HG02642 (cell line): ENCODE measurements around the gene NFS1.
"Not testable (repeated sequence)": the region's sequence is repeated elsewhere in the genome, so short reads cannot be mapped to it uniquely, and the experiment has no call there.

Experiments
- ATAC-seq: cut with Tn5 transposase; IDR thresholded peaks from one replicate; pipeline ENCODE4 v1.9.1; 2021; ENCODE audit warnings: mild to moderate bottlenecking; ENCODE audit not compliant: unreplicated experiment, poor library complexity

The NFS1 gene

GRCh38 chr20:35685368-35685767 is 13.8 kb downstream of the NFS1 start:
- not testable (repeated sequence) for ATAC-seq

DNA sequence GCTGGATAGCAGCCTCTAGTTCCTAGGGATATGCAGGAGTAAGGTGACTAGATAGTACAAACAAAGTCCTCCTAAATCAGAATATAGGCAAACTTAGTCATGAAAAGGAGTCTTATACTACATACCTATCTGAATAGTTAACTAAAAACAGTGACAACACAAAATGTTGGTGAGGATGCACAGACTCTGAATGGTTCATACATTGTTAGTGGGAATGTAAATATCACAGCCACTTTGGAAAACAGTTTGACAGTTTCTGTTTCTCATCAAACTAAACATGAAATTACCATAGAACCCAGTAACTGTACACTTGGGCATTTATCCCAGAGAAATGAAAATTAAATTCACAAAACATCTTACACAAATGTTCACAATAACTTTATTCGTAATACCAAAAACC is 17.2 kb downstream of the NFS1 start:
- no peak for ATAC-seq

- ATAC-seq = no peak
Observed at GRCh38 chr20:35680452-35681183, 18.5 kb downstream of the NFS1 start.

GRCh38 chr20:35674921-35675320 is 24.2 kb downstream of the NFS1 start:
- no peak for ATAC-seq

DNA sequence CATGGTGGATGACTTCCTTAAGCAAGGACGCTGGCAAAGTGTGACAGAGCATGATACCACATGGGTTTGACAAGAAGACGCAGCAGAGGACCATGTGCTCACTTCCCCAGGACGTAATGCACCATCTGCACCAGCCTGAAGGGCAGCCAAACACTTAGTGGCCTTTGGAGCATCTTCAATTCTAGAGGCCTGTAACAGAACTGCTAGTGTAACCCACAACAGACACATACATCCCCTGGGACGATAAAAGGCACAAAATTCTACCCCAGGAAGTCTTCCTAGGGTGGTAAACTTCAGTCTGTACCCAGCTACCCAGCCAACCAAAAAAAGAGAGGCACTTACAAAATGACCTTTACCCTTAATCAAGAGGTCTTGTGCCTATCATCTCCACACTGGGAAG is 25.3 kb downstream of the NFS1 start:
- no peak for ATAC-seq

DNA sequence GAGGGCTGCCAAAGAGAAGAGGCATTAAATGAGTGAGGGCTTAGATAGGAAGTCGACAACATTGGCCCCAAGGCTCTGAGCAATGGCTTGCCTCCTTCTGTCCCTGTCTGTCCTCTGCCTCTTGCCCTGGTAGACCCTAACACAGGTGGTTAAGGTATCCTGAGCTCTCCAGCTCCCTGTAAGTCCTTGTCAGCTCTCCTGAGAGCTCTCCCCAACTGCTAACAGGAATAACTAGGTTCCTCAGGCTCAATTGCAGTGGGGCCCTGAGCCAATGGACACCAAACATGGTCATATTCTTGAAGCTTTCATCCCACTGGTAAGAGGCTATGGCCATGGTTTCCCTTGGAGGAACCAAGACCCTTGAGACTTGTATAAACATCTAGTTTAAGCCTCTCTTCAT is 29.5 kb downstream of the NFS1 start:
- no peak for ATAC-seq

GRCh38 chr20:35669221-35669620 is 29.9 kb downstream of the NFS1 start:
- ATAC-seq = no peak

GRCh38 chr20:35665949-35666288 is 33.2 kb downstream of the NFS1 start:
- ATAC-seq = no peak

DNA sequence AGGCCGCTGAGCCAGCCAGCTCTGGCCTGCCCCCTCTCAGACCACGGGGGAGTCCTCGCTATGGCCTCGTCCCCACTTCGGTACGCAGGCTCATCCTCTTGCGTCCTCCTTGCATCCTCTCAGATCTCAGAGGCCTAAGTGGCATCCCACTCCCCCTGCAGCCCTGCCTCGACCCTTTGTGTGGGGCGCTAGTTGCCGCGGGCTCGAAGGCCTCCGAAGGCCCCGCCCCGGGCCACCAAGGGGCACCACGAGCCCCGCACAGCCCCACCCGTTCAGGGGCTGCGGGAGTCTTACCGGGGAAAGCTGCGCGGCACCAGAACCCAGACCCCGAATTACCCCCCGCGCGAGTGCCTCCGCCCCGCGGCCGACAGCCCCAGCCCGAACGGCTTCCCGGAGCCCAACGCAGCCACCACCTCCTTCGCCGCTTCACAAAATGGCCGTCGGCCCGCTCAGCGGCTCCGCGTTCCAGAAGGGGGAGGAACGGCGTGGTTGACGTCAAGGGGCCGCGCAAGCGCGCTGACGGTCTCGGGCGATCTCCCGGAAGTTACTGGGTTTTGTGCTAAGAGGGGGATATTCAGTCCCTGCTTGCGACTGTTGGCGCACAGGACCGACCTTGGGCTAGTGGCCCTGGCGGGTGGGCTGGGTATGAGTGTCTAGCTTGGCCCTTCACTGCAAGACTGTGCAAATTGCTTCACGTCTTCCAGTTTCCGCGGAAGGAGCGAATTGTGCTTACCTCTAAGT is 34.5 kb downstream of the NFS1 start, which contains the start of the genes CPNE1 and RBM12:
Gene CPNE1 (minus strand): TSS at position 435 of the 741 bp plus-strand sequence. CDS start 31,977 bp downstream, outside the sequence.
Gene RBM12 (minus strand): TSS at position 435 of the 741 bp plus-strand sequence. CDS start 9,578 bp downstream, outside the sequence.
- ATAC-seq = peak; percentile 76

DNA sequence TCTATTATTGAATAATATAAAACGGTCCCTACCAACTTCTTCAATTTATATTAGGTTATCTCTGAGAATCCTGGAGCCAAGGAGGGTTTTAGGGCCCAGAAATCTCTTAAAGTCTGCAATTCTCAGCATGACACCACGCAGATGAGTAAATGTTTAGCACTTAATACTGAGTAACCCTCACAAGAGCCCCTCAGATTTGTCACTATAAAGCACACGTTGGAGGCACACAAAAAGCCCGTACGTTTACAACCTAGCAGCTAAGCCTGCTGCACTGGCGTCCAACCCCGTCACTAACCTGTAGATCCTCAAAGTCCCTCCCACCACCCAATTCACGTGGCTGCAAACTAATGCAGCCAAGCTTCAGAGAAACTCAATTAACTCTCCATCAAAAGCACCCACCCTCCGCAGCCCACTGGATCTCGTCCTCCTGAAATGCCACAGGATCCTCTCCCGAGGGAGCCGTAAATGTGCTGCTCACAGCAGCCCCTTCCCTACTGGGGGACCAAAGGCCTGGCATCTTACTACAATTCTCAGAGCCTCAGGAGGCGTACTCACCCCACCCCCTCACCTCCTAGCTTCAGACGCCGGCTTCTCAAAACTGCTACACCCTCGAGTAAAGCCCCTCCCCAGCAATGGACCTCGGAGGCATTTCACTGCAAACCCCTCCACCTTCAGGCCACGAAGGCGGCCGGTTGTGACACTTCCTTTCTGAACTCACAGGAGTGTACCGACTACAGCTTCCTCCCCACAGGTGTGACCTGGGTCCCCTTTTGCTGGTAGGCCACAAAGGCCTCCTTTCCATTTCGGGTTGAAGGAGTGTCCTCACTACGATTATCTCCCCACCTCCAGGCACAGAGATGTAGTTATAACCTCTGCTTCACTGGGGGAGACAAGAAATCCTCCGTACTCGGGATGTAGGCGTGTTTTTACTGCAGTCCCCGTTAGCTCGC is 35.4 kb downstream of the NFS1 start:
- peak; percentile 29 for ATAC-seq

- ATAC-seq = no peak
Observed at GRCh38 chr20:35662551-35662950, 36.6 kb downstream of the NFS1 start.

GRCh38 chr20:35661908-35662307 is 37.2 kb downstream of the NFS1 start:
- ATAC-seq = no peak

GRCh38 chr20:35661053-35661452 is 38.1 kb downstream of the NFS1 start:
- ATAC-seq = no peak

DNA sequence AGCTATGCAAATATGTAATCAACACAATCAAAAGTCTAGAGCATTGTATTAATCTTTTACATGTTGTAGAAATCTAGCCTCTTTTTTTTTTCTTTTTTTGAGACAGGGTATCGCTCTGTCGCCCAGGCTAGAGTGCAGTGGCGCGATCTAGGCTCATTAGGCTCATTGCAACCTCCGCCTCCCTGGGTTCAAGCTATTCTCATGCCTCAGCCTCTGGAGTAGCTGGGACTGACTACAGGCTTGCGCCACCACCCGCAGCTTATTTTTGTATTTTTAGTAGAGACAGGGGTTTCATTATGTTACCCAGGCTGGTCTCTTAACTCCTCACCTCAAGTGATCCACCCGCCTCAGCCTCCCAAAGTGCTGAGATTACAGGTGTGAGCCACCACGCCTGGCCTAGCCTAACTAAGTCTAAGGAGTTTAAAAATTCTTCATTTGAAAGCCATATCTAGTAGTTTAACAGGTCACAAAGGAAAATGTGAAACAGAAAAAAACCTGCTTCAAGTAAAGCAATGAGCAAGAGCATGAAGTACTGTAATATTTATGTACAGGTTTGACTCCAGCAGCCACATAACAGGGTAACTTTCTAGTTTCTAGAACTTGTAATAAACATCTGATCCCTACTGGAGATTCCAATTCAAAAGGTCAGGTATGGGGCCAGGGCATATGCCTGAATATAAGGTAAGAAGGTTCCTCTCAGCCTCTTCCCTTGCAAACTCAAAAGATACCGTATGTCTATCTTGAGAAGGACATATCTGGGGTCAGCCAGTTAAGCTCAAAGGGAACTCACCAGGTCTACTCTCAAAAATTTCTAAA is 38.8 kb downstream of the NFS1 start:
- no peak for ATAC-seq

DNA sequence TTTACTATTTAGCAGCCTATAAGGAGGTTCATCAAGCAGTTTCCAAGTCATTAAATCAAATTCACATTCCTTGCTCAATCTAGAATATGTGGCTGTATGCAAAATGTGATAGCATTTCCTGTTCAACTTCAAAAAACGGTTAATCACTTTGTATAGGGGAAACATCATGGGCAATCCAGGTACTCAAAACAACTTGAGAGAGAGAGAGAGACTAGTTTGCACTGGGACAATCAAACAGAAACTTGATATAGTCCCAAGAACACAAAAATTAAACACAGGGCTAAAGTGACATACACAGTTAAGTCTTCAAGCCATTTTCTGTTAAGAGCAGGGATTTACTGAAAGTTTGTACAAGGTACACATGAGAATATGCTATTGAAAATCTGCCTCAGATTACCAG is 41.9 kb downstream of the NFS1 start:
- no peak for ATAC-seq

- no peak for ATAC-seq
Observed at GRCh38 chr20:35654415-35654814, 44.7 kb downstream of the NFS1 start.

DNA sequence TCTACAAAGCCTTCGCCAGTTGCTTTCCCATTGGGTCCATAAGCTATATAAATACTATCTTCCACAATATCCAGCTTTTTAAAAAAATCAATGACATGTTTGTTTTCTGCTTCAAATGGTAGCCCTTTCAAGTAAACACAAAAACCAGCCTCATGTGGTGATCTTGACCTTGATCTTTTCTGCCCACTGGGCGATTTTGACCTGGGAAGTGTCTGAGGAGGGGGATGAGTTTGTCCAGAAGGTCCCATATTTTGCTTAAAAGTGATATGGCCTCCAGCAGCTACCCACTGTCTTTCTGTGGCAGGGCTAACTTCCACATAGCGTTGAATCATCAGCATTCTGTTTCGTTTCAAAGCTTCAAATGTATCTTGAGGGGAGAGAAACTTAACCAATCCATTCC is 45.3 kb downstream of the NFS1 start:
- no peak for ATAC-seq

DNA sequence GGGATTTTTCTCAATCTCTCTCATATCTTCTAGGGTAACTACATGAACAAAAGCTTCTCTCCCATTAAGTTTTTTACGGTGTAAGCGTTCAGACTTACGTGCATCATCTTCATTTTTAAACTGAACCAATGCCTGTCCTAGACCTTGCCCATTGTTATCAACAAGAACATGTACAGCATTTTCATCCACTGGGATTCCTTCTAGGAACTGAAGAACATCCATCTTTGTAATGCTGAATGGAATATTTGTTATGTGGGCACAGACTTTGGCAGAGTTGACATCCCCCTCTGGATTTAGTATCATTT is 45.8 kb downstream of the NFS1 start:
- ATAC-seq = no peak

DNA sequence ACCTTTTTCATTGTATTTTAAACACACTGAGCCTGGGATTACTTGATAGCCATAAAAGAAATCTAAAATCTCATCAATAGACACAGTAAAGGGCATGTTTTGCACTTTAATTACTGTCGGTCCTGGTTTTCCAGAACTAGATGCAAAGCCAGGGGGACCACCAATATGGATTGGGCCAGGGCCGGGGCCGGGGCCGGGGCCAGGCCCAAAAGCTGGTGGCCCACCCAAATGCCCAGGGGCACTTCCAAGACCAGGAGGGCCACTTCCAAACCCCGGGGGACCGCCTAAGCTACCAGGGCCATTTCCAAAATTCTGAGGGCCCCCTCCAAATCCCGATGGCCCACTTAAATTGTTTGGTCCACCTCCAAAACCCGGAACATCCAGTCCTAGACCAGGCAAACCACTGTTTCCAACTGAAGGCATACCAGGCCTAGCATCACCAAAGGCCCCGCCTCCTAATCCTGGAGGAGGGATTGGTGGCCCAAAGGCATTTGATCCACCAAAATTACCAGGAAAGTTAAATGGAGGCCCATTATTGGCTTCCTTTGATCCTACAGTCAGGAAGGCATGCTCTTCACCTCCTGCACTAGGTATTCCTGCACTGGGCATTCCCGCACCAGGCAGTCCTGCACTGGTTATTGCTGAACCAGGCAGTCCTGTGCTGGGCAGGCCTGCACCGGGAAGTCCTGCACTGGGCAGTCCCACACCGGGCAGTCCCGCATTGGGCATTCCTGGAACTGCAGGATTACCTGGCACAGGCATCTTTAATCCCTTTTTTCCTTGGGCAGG is 46.3 kb downstream of the NFS1 start:
- no peak for ATAC-seq
